Thoracic aorta (tissue), 2 donors: ENCODE measurements around the gene CKB. TPM values are rescaled to one million over a fixed set of nuclear protein-coding genes. Genes with fewer than 3 reads are reported as not detected.

ENCODE experiments used
- ATAC-seq: fragments of 150-250 bp; one replicate; pipeline ENCODE4 v1.8.0; 2017; ENCODE audit warnings: low read depth; ENCODE audit not compliant: insufficient number of reproducible peaks, low FRiP score
- DNase-seq: peaks from one replicate; pipeline ENCODE4 v3.0.0-alpha.2; 2020; ENCODE audit warnings: low spot score
- H3K27ac ChIP-seq, 2 donors: fragments of 200-600 bp; sonication (generic); 1 replicate in 1 of 2; 2 replicates in 1 of 2; pipeline ENCODE4 v1.5.1; 2016; ENCODE audit warnings: mild to moderate bottlenecking in 2 of 2, moderate library complexity in 2 of 2
- H3K27me3 ChIP-seq: fragments of 200-600 bp; sonication (generic); replicated peaks from 2 replicates; pipeline ENCODE4 v1.6.0; 2016; ENCODE audit warnings: mild to moderate bottlenecking; ENCODE audit not compliant: insufficient read depth
- H3K36me3 ChIP-seq: fragments of 200-600 bp; sonication (generic); one replicate; pipeline ENCODE4 v1.5.1; 2016
- H3K4me1 ChIP-seq, 2 donors: fragments of 200-600 bp; sonication (generic); 1 replicate in 1 of 2; 2 replicates in 1 of 2; pipeline versions ENCODE4 v1.5.1 to v1.6.0; 2016; ENCODE audit warnings: low read depth in 2 of 2, mild to moderate bottlenecking in 1 of 2; ENCODE audit not compliant: control insufficient read depth in 1 of 2
- H3K4me3 ChIP-seq: fragments of 200-600 bp; sonication (generic); 2 replicates; pipeline ENCODE4 v1.5.1; 2016; ENCODE audit warnings: mild to moderate bottlenecking
- H3K9me3 ChIP-seq: fragments of 200-600 bp; sonication (generic); 2 replicates; pipeline ENCODE4 v1.5.1; 2016
- CTCF ChIP-seq: fragments of 200-600 bp; sonication (generic); IDR thresholded peaks from one replicate; pipeline ENCODE4 v1.5.1; 2019; ENCODE audit warnings: antibody characterized with exemption
- total RNA-seq, 2 donors: library from RNA; depleted of rRNA; stranded (reverse); fragments of >200 nt; gene quantifications; one replicate each; pipeline versions ENCODE4 v1.1.0 to v1.2.3, GENCODE V29; 2016

CKB gene
- total RNA-seq, 2 donors from 2014 or later = 109 to 159 TPM

GRCh38 chr14:103562429-103563225 lies 40.0 kb upstream of the CKB start, which contains the start of the genes BAG5 and COA8:
TSS of gene BAG5 (minus strand) at chr14:103562657. CDS start at chr14:103561164, 1,493 bp downstream.
TSS of gene COA8 (plus strand) at chr14:103562960. CDS start at chr14:103563002, 42 bp downstream.
- peak within 1 kb of the TSS; percentile 85 for H3K4me3 ChIP-seq
- no peak for TF ChIP-seq CTCF
- no peak for DNase-seq
- H3K36me3 ChIP-seq = peaks cover 12% of the 10 kb centered on the region
- no peaks in the 10 kb centered on the region for H3K9me3 ChIP-seq
- H3K27me3 ChIP-seq = no peaks in the 10 kb centered on the region
- H3K27ac ChIP-seq = peak within 1 kb of the TSS; percentile 92 to 95
- H3K4me1 ChIP-seq = peaks cover 30 to 61% of the 10 kb centered on the region in 2 donors
- peak; percentile 72 for ATAC-seq

GRCh38 chr14:103562179-103562428 lies 39.5 kb upstream of the CKB start:
- Histone ChIP-seq H3K9me3 (no peaks in the 10 kb centered on the region), H3K27ac (peak overlapping the region; percentile 92 to 95), H3K27me3 (no peaks in the 10 kb centered on the region), H3K4me1 (peaks cover 30 to 61% of the 10 kb centered on the region in 2 donors), H3K36me3 (peaks cover 12% of the 10 kb centered on the region), H3K4me3 (peak overlapping the region; percentile 85)
- no peak for ATAC-seq
- no peak for TF ChIP-seq CTCF
- DNase-seq = no peak

- Histone ChIP-seq H3K27me3 (no peaks in the 10 kb centered on the region), H3K4me3 (peak overlapping the region; percentile 85), H3K27ac (peak overlapping the region; percentile 92 to 95), H3K36me3 (peaks cover 12% of the 10 kb centered on the region), H3K4me1 (peaks cover 30 to 58% of the 10 kb centered on the region in 2 donors), H3K9me3 (no peaks in the 10 kb centered on the region)
- DNase-seq (no peak), ATAC-seq (peak; percentile 16)
- TF ChIP-seq CTCF = no peak
Measured at GRCh38 chr14:103561381-103562178, 39.0 kb upstream of the CKB start.

- no peak overlapping the region for H3K27ac ChIP-seq
- DNase-seq (no peak), ATAC-seq (no peak)
- H3K27me3 ChIP-seq = no peaks in the 10 kb centered on the region
- peaks cover 12% of the 10 kb centered on the region for H3K36me3 ChIP-seq
- peak overlapping the region; percentile 85 for H3K4me3 ChIP-seq
- no peak for TF ChIP-seq CTCF
- H3K9me3 ChIP-seq = no peaks in the 10 kb centered on the region
- peaks cover 30 to 59% of the 10 kb centered on the region in 2 donors for H3K4me1 ChIP-seq
Measured at GRCh38 chr14:103560691-103561090, 38.1 kb upstream of the CKB start.

GRCh38 chr14:103559766-103560165 lies 37.1 kb upstream of the CKB start:
- Histone ChIP-seq H3K36me3 (peaks cover 12% of the 10 kb centered on the region), H3K4me3 (no peak overlapping the region), H3K4me1 (peaks cover 30 to 55% of the 10 kb centered on the region in 2 donors), H3K27me3 (no peaks in the 10 kb centered on the region), H3K9me3 (no peaks in the 10 kb centered on the region), H3K27ac (no peak overlapping the region)
- ATAC-seq = no peak
- no peak for TF ChIP-seq CTCF
- no peak for DNase-seq
